Endodermal cell (in vitro differentiated cells): ENCODE results near the gene PYCR2. TPM values are rescaled to one million over a fixed set of nuclear protein-coding genes. Genes with fewer than 3 reads are reported as not detected.
A peak's percentile ranks its signal among the peaks of the same experiment; 100 is the strongest.

ENCODE experiments used
- DNase-seq: peaks from one replicate; pipeline ENCODE4 v3.0.0-alpha.2; 2017
- H3K27ac ChIP-seq: 2 replicates; pipeline ENCODE4 v1.5.1; 2013; ENCODE audit warnings: mild to moderate bottlenecking, low read depth, low read length, moderate library complexity
- H3K27me3 ChIP-seq: 2 replicates; pipeline ENCODE4 v1.6.1; 2013; ENCODE audit warnings: mild to moderate bottlenecking, low read length, moderate library complexity; ENCODE audit not compliant: insufficient read depth, control insufficient read depth, poor library complexity, severe bottlenecking
- H3K36me3 ChIP-seq: 2 replicates; pipeline ENCODE4 v1.7.0; 2013; ENCODE audit warnings: mild to moderate bottlenecking, low read length, moderate library complexity; ENCODE audit not compliant: control insufficient read depth, insufficient read depth
- H3K4me1 ChIP-seq: one replicate; pipeline ENCODE4 v1.7.0; 2013; ENCODE audit warnings: low read length; ENCODE audit not compliant: control insufficient read depth, insufficient read depth
- H3K4me3 ChIP-seq: 2 replicates; pipeline ENCODE4 v1.5.1; 2013; ENCODE audit warnings: mild to moderate bottlenecking, low read length, moderate library complexity
- H3K9ac ChIP-seq: 2 replicates; pipeline ENCODE4 v1.6.1; 2013; ENCODE audit warnings: mild to moderate bottlenecking, low read length, moderate library complexity; ENCODE audit not compliant: poor library complexity, severe bottlenecking; ENCODE audit errors: extremely low read depth
- H3K9me3 ChIP-seq: 2 replicates; pipeline ENCODE4 v1.6.1; 2013; ENCODE audit warnings: mild to moderate bottlenecking, low read length, moderate library complexity; ENCODE audit not compliant: control insufficient read depth
- H3K27ac Mint-ChIP-seq: 2 replicates; pipeline ENCODE4 v1.8.0; 2020; ENCODE audit warnings: mixed read lengths
- H3K27me3 Mint-ChIP-seq: 2 replicates; pipeline ENCODE4 v1.8.0; 2021; ENCODE audit warnings: mild to moderate bottlenecking, mixed read lengths; ENCODE audit not compliant: insufficient read depth
- H3K36me3 Mint-ChIP-seq: 2 replicates; pipeline ENCODE4 v1.8.0; 2020; ENCODE audit warnings: low read depth, mixed read lengths
- H3K4me1 Mint-ChIP-seq: 2 replicates; pipeline ENCODE4 v1.8.0; 2020; ENCODE audit warnings: mixed read lengths
- H3K4me3 Mint-ChIP-seq: 2 replicates; pipeline ENCODE4 v1.8.0; 2020; ENCODE audit warnings: mild to moderate bottlenecking, moderate library complexity, mixed read lengths
- H3K9me3 Mint-ChIP-seq: 2 replicates; pipeline ENCODE4 v1.8.0; 2020; ENCODE audit warnings: mild to moderate bottlenecking, mixed read lengths
- CTCF ChIP-seq: fragments of 200-600 bp; sonication (generic); conservative IDR thresholded peaks from 2 replicates; pipeline ENCODE4 v1.5.0; 2021; ENCODE audit warnings: antibody characterized with exemption, mild to moderate bottlenecking
- WGBS, 2 experiments: methylation state at CpG; one replicate each; pipeline versions ENCODE4 v1.1.5 to v1.1.7; 2013; ENCODE audit warnings: missing lambda C conversion rate in 2 of 2, mixed read lengths in 1 of 2; ENCODE audit not compliant: insufficient coverage in 1 of 2, insufficient read length in 1 of 2; 5-methylcytosine and 5-hydroxymethylcytosine counted together
- total RNA-seq, 2 donors: library from RNA; stranded (reverse); fragmentation: NEBNext Ultra II Directional in 1 of 2; extraction: Animal tissue kit (Norgen Biotek cat#: 25700) in 1 of 2; gene quantifications; 2 replicates in 1 of 2; 3 replicates in 1 of 2; pipeline ENCODE4 v1.2.1, GENCODE V29; 2021

The PYCR2 gene
- total RNA-seq, 2 donors from 2014 or later = 94.5 to 101 TPM

- Histone ChIP-seq H3K27me3 (no peaks in the 10 kb centered on the region), H3K9me3 (no peaks in the 10 kb centered on the region), H3K27ac (no peak overlapping the region), H3K36me3 (peaks cover 11% of the 10 kb centered on the region), H3K4me3 (no peak overlapping the region), H3K4me1 (peaks cover 14% of the 10 kb centered on the region), H3K9ac (no peak overlapping the region)
- H3K9me3 Mint-ChIP-seq = no peaks in the 10 kb centered on the region
- 95 to 100% methylated on average over 1 to 6 of the region's 6 CpGs for WGBS, 2 experiments
- H3K27ac Mint-ChIP-seq = no peak overlapping the region
- peaks cover 19% of the 10 kb centered on the region for H3K36me3 Mint-ChIP-seq
- peaks cover 24% of the 10 kb centered on the region for H3K4me1 Mint-ChIP-seq
- TF ChIP-seq CTCF = no peak
- DNase-seq = no peak
- no peak overlapping the region for H3K4me3 Mint-ChIP-seq
- H3K27me3 Mint-ChIP-seq = no peaks in the 10 kb centered on the region
Observed at GRCh38 chr1:225914391-225914790, 9.7 kb downstream of the PYCR2 start.

GRCh38 chr1:225911191-225912130, 12.6 kb downstream of the PYCR2 start:
- peak overlapping the region; percentile 83 for H3K27ac Mint-ChIP-seq
- Histone ChIP-seq H3K9ac (peak overlapping the region; percentile 22), H3K27ac (no peak overlapping the region), H3K27me3 (no peaks in the 10 kb centered on the region), H3K4me3 (peak overlapping the region; percentile 67), H3K4me1 (peaks cover 20% of the 10 kb centered on the region), H3K9me3 (no peaks in the 10 kb centered on the region), H3K36me3 (no peaks in the 10 kb centered on the region)
- peak; percentile 99 for TF ChIP-seq CTCF
- H3K36me3 Mint-ChIP-seq = no peaks in the 10 kb centered on the region
- H3K27me3 Mint-ChIP-seq = no peaks in the 10 kb centered on the region
- peak; percentile 92 for DNase-seq
- no peaks in the 10 kb centered on the region for H3K9me3 Mint-ChIP-seq
- peak overlapping the region; percentile 46 for H3K4me3 Mint-ChIP-seq
- H3K4me1 Mint-ChIP-seq = peaks cover 46% of the 10 kb centered on the region
- 44 to 53% methylated on average over 39 to 53 of the region's 53 CpGs for WGBS, 2 experiments

- H3K4me3 Mint-ChIP-seq = no peak overlapping the region
- H3K36me3 Mint-ChIP-seq = no peaks in the 10 kb centered on the region
- Histone ChIP-seq H3K36me3 (no peaks in the 10 kb centered on the region), H3K4me1 (peaks cover 20% of the 10 kb centered on the region), H3K27ac (no peak overlapping the region), H3K4me3 (no peak overlapping the region), H3K27me3 (no peaks in the 10 kb centered on the region), H3K9me3 (no peaks in the 10 kb centered on the region), H3K9ac (peak overlapping the region; percentile 58)
- H3K9me3 Mint-ChIP-seq = no peaks in the 10 kb centered on the region
- no peaks in the 10 kb centered on the region for H3K27me3 Mint-ChIP-seq
- peak overlapping the region; percentile 11 for H3K27ac Mint-ChIP-seq
- H3K4me1 Mint-ChIP-seq = peaks cover 52% of the 10 kb centered on the region
- WGBS, 2 experiments = 95 to 100% methylated on average over 1 of the region's 1 CpG
- DNase-seq = no peak
- no peak for TF ChIP-seq CTCF
Observed at GRCh38 chr1:225909477-225909876, 14.6 kb downstream of the PYCR2 start.
